HEK293 (cell line): Measurements from ENCODE around the gene SSU72.

ENCODE experiments used
- CTCF ChIA-PET: fragments of 350-600 bp; formaldehyde crosslinking; extraction: SDS; loops from one replicate; lab custom pipeline; 2021; ENCODE audit warnings: antibody characterized with exemption; lab: Yijun Ruan, JAX
- POLR2A ChIA-PET: fragments of 300-600 bp; formaldehyde crosslinking; extraction: SDS; loops from one replicate; lab custom pipeline; 2020; ENCODE audit warnings: antibody characterized with exemption, inconsistent platforms; lab: Yijun Ruan, JAX
- H3K27ac ChIP-seq: fragments of 200-500 bp; sonication (Bioruptor generic); 2 replicates; pipeline ENCODE4 v1.5.1; 2014; ENCODE audit warnings: low read depth, low read length, control low read depth, inconsistent platforms; ENCODE audit errors: extremely low read depth
- H3K36me3 ChIP-seq, 2 experiments: fragments of 200-500 bp in 1 of 2; sonication (Bioruptor generic) in 1 of 2; 1 replicate in 1 of 2; 2 replicates in 1 of 2; pipeline ENCODE4 v1.5.1; 2014 to 2017; ENCODE audit warnings: inconsistent platforms in 2 of 2, low read length in 2 of 2; ENCODE audit not compliant: control insufficient read depth in 2 of 2, insufficient read depth in 1 of 2
- H3K4me1 ChIP-seq: fragments of 200-500 bp; sonication (Bioruptor generic); 2 replicates; pipeline ENCODE4 v1.5.1; 2014; ENCODE audit warnings: mild to moderate bottlenecking, low read length, inconsistent platforms; ENCODE audit not compliant: control insufficient read depth, insufficient read depth
- H3K4me3 ChIP-seq: 2 replicates; pipeline ENCODE4 v1.5.1; 2011; ENCODE audit warnings: low read depth, mild to moderate bottlenecking, control low read depth, low read length, moderate library complexity
- H3K9me3 ChIP-seq: fragments of 200-500 bp; sonication (Bioruptor generic); 2 replicates; pipeline ENCODE4 v1.5.1; 2014; ENCODE audit warnings: low read depth, low read length, inconsistent platforms; ENCODE audit not compliant: control insufficient read depth, insufficient read depth
- EGR2 ChIP-seq: fragments of 450-650 bp; formaldehyde crosslinking; IDR thresholded peaks from 2 replicates; pipeline ENCODE4 v1.5.1; 2016; ENCODE audit warnings: low read depth, missing biosample characterization, missing genetic modification characterization
- HIC1 ChIP-seq: fragments of 450-650 bp; formaldehyde crosslinking; IDR thresholded peaks from 2 replicates; pipeline ENCODE4 v1.5.1; 2016; ENCODE audit warnings: missing biosample characterization, missing genetic modification characterization
- HOXC10 ChIP-seq: sonication (generic); formaldehyde crosslinking; IDR thresholded peaks from 2 replicates; pipeline ENCODE4 v1.8.1; 2023; ENCODE audit warnings: mild to moderate bottlenecking, missing genetic modification reagents
- KLF8 ChIP-seq: fragments of 450-650 bp; formaldehyde crosslinking; IDR thresholded peaks from 2 replicates; pipeline ENCODE4 v1.5.1; 2016; ENCODE audit warnings: missing biosample characterization, missing genetic modification characterization
- MYNN ChIP-seq: fragments of 450-650 bp; formaldehyde crosslinking; IDR thresholded peaks from 2 replicates; pipeline ENCODE4 v1.5.1; 2016; ENCODE audit warnings: missing biosample characterization, missing genetic modification characterization, borderline replicate concordance
- PBX3 ChIP-seq: sonication (generic); formaldehyde crosslinking; IDR thresholded peaks from 2 replicates; pipeline ENCODE4 v1.8.1; 2022; ENCODE audit warnings: mild to moderate bottlenecking, moderate library complexity, missing genetic modification reagents
- SCRT2 ChIP-seq: fragments of 450-650 bp; formaldehyde crosslinking; IDR thresholded peaks from 2 replicates; pipeline ENCODE4 v1.5.1; 2016; ENCODE audit warnings: missing biosample characterization, missing genetic modification characterization
- TCF7L2 ChIP-seq: IDR thresholded peaks from 2 replicates; pipeline ENCODE4 v1.6.1; 2011; ENCODE audit warnings: low read depth, mild to moderate bottlenecking, inconsistent platforms, low read length, moderate library complexity, borderline replicate concordance
- TRIM28 ChIP-seq: IDR thresholded peaks from 2 replicates; pipeline ENCODE4 v1.6.1; 2011; ENCODE audit warnings: low read length, control low read depth, borderline replicate concordance
- TSHZ1 ChIP-seq: fragments of 450-650 bp; formaldehyde crosslinking; IDR thresholded peaks from 2 replicates; pipeline ENCODE4 v1.5.1; 2016; ENCODE audit warnings: missing biosample characterization, missing genetic modification characterization, borderline replicate concordance
- YY1 ChIP-seq: fragments of 450-650 bp; formaldehyde crosslinking; IDR thresholded peaks from 2 replicates; pipeline ENCODE4 v1.5.1; 2018; ENCODE audit warnings: missing biosample characterization, missing genetic modification characterization
- ZBTB26 ChIP-seq: fragments of 450-650 bp; formaldehyde crosslinking; optimal IDR thresholded peaks from 2 replicates; pipeline ENCODE3; 2016; ENCODE audit warnings: missing biosample characterization, mild to moderate bottlenecking, missing genetic modification characterization
- ZBTB48 ChIP-seq: fragments of 450-650 bp; formaldehyde crosslinking; IDR thresholded peaks from 2 replicates; pipeline ENCODE4 v1.5.1; 2016; ENCODE audit warnings: missing biosample characterization, missing genetic modification characterization
- ZBTB8A ChIP-seq: fragments of 450-650 bp; formaldehyde crosslinking; IDR thresholded peaks from 2 replicates; pipeline ENCODE4 v1.5.1; 2016; ENCODE audit warnings: missing biosample characterization, missing genetic modification characterization
- ZFHX2 ChIP-seq: fragments of 450-650 bp; formaldehyde crosslinking; conservative IDR thresholded peaks from 2 replicates; pipeline ENCODE4 v1.5.1; 2016; ENCODE audit warnings: missing biosample characterization, missing genetic modification characterization
- ZFP41 ChIP-seq: fragments of 450-650 bp; formaldehyde crosslinking; IDR thresholded peaks from 2 replicates; pipeline ENCODE4 v1.5.1; 2016; ENCODE audit warnings: missing biosample characterization, missing genetic modification characterization, borderline replicate concordance
- ZNF114 ChIP-seq: fragments of 450-650 bp; formaldehyde crosslinking; IDR thresholded peaks from 2 replicates; pipeline ENCODE4 v1.5.0; 2017; ENCODE audit warnings: missing biosample characterization, missing genetic modification characterization
- ZNF133 ChIP-seq: fragments of 450-650 bp; formaldehyde crosslinking; IDR thresholded peaks from 2 replicates; pipeline ENCODE4 v1.5.1; 2016; ENCODE audit warnings: missing biosample characterization, missing genetic modification characterization
- ZNF335 ChIP-seq: fragments of 450-650 bp; formaldehyde crosslinking; conservative IDR thresholded peaks from 2 replicates; pipeline ENCODE4 v1.5.1; 2016; ENCODE audit warnings: missing biosample characterization, missing genetic modification characterization
- ZNF391 ChIP-seq: fragments of 450-650 bp; formaldehyde crosslinking; IDR thresholded peaks from 2 replicates; pipeline ENCODE4 v1.5.1; 2016; ENCODE audit warnings: low read depth, missing biosample characterization, missing genetic modification characterization, borderline replicate concordance
- ZNF501 ChIP-seq: fragments of 450-650 bp; formaldehyde crosslinking; IDR thresholded peaks from 2 replicates; pipeline ENCODE4 v1.5.1; 2016; ENCODE audit warnings: missing biosample characterization, missing genetic modification characterization
- ZNF560 ChIP-seq: fragments of 450-650 bp; formaldehyde crosslinking; IDR thresholded peaks from 2 replicates; pipeline ENCODE4 v1.5.1; 2017; ENCODE audit warnings: missing biosample characterization, missing genetic modification characterization, borderline replicate concordance
- ZNF585B ChIP-seq: fragments of 450-650 bp; formaldehyde crosslinking; IDR thresholded peaks from 2 replicates; pipeline ENCODE4 v1.5.1; 2016; ENCODE audit warnings: missing biosample characterization, missing genetic modification characterization
- ZNF639 ChIP-seq: fragments of 450-650 bp; formaldehyde crosslinking; IDR thresholded peaks from 2 replicates; pipeline ENCODE4 v1.5.1; 2016; ENCODE audit warnings: missing biosample characterization, missing genetic modification characterization
- ZNF658 ChIP-seq: fragments of 450-650 bp; formaldehyde crosslinking; IDR thresholded peaks from 2 replicates; pipeline ENCODE4; 2016; ENCODE audit warnings: missing biosample characterization, missing genetic modification characterization
- ZNF664 ChIP-seq: fragments of 450-650 bp; formaldehyde crosslinking; IDR thresholded peaks from 2 replicates; pipeline ENCODE4 v1.5.1; 2016; ENCODE audit warnings: missing biosample characterization, missing genetic modification characterization
- ZNF670 ChIP-seq: fragments of 450-650 bp; formaldehyde crosslinking; IDR thresholded peaks from 2 replicates; pipeline ENCODE4 v1.5.1; 2016; ENCODE audit warnings: missing biosample characterization, missing genetic modification characterization, low read depth
- ZSCAN30 ChIP-seq: fragments of 450-650 bp; IDR thresholded peaks from 2 replicates; pipeline ENCODE4 v1.5.1; 2018; ENCODE audit warnings: missing biosample characterization, mild to moderate bottlenecking, missing genetic modification characterization, moderate library complexity

Gene SSU72

GRCh38 chr1:1616838-1617237, 42.2 kb upstream of the SSU72 start (continued):
- TF ChIP-seq TSHZ1 (tag by site-specific recombination): no peak
- TF ChIP-seq ZNF133: no peak
- no peak for TF ChIP-seq ZNF664
- no peak for TF ChIP-seq KLF8 (tag by site-specific recombination)
- TF ChIP-seq ZNF585B (tag by site-specific recombination): no peak
- no peak for TF ChIP-seq ZSCAN30 (tag by site-specific recombination)
- peak; percentile 53 for TF ChIP-seq ZFHX2 (tag by site-specific recombination)
- TF ChIP-seq ZFP41 (tag by site-specific recombination): no peak
- no peak for TF ChIP-seq TCF7L2
- TF ChIP-seq ZNF391 (tag by site-specific recombination): no peak
- peak; percentile 99 for TF ChIP-seq SCRT2 (tag by site-specific recombination)
- peak; percentile 25; the same call in 1 of the 2 replicates for TF ChIP-seq HIC1 (tag by site-specific recombination)
- peak; percentile 61; the same call in 1 of the 2 replicates for TF ChIP-seq EGR2
- no peak for TF ChIP-seq ZNF639
- no peak for TF ChIP-seq ZBTB48 (tag by site-specific recombination)

GRCh38 chr1:1616045-1616790, 41.6 kb upstream of the SSU72 start:
- peak overlapping the region; percentile 99 for H3K27ac ChIP-seq
- peak overlapping the region; percentile 100 for H3K4me3 ChIP-seq
- H3K36me3 ChIP-seq: peaks cover 0 to 30% of the 10 kb centered on the region in 2 experiments; a peak in 1 of 3 replicates
- ChIA-PET CTCF (no interaction called here), POLR2A (interaction anchor here (1.0 to 3.5 kb wide), 7 partner anchors 8 to 50 kb away, joined by 3 to 17 read pairs (median 5); no protein-coding TSS in a partner anchor)
- H3K9me3 ChIP-seq: no peaks in the 10 kb centered on the region
- 0 out of 2 replicates have a peak, but pooled peaks cover 3% of the 10 kb centered on the region for H3K4me1 ChIP-seq
- TF ChIP-seq ZNF114 (no peak), YY1 (tag by site-specific recombination) (no peak), ZBTB26 (peak; percentile 2), ZNF335 (tag by site-specific recombination) (peak; percentile 57), ZNF670 (tag by site-specific recombination) (no peak), ZNF585B (tag by site-specific recombination) (no peak), HOXC10 (CRISPR knock-in tag) (no peak), PBX3 (CRISPR knock-in tag) (no peak), ZBTB8A (tag by site-specific recombination) (peak; percentile 49; the same call in 1 of the 2 replicates), ZNF664 (no peak), MYNN (tag by site-specific recombination) (no peak), ZNF658 (tag by site-specific recombination) (no peak), TRIM28 (no peak), ZNF560 (tag by site-specific recombination) (no peak), ZNF501 (no peak)
